Articular chondrocyte of knee joint (primary cell): ENCODE results near the gene ERV3-1. TPM values are rescaled to one million over a fixed set of nuclear protein-coding genes. Genes with fewer than 3 reads are reported as not detected.

Experiments used
- small RNA-seq: library from RNA; depleted of rRNA; stranded (forward); fragments of <200 nt; gene quantifications from one replicate; pipeline ENCODE3, GENCODE V24; 2012
- total RNA-seq: library from RNA; depleted of rRNA; stranded (reverse); fragments of >200 nt; gene quantifications from 2 replicates; pipeline ENCODE4 v1.2.3, GENCODE V29; 2012

ERV3-1 gene, protein sequence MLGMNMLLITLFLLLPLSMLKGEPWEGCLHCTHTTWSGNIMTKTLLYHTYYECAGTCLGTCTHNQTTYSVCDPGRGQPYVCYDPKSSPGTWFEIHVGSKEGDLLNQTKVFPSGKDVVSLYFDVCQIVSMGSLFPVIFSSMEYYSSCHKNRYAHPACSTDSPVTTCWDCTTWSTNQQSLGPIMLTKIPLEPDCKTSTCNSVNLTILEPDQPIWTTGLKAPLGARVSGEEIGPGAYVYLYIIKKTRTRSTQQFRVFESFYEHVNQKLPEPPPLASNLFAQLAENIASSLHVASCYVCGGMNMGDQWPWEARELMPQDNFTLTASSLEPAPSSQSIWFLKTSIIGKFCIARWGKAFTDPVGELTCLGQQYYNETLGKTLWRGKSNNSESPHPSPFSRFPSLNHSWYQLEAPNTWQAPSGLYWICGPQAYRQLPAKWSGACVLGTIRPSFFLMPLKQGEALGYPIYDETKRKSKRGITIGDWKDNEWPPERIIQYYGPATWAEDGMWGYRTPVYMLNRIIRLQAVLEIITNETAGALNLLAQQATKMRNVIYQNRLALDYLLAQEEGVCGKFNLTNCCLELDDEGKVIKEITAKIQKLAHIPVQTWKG
- 19.5 and 21.3 TPM in 2 replicates for total RNA-seq

DNA sequence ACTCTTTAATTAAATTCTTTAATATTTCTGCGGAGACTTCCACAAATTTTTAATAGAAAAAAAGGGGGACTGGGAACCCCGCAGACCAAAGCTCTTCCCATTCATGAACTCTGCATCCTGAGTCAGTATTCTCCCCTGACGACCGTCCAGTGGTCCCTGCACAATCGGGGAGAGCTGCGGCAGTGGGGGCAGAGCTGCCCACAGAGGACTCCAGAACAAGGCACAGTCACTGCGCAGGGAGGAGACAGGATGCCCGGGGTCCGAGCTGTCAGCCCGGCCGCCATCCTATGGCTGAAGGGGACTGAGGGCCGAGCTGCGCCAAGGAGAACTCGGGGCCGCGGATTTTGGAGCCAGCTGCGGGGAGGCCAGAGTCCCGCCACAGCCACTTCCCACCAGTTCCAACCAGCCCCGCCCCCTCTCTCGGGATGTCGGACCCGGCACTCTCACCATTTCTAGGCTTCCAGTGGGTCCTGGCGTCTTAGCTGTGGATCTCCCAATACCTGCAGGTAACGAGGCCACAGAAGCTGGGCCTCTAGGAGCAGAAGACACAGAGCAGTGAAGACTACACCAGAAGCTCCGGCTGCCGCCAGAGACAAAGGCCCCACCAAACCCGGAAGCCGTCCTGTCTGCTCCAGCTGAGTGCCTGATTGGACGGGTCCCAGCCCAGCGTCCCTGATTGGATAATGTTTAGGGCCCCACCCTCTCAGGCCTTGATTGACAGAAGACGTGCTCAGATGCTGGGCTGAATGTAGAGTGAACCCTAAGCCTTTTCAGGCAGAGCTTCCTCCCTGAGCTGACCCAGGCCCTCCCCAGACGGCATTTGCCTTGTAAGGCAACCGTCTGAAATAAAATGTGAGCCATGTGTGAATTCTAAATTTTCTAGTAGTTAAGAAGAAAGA lies at the start of gene ERV3-1:
TSS of gene ERV3-1 (minus strand) at position 594 of the 899 bp plus-strand sequence. CDS start 13,661 bp downstream, outside the sequence.

GRCh38 chr7:64990936-64991335 lies 15.6 kb downstream of the ERV3-1 start, which contains the start of gene ZNF117:
Gene ZNF117, minus strand, starts transcription at chr7:64991036.

Small RNA genes lying within 50 kb of the gene (small RNA-seq; reads per million reads assigned to genes)
- gene RNU6-1229P, result not detected

Other genes with a start within 250 kb of the ERV3-1 start
- 5.7 and 8.2 TPM in 2 replicates for gene ZNF138, start 212.3 kb downstream of the ERV3-1 start, total RNA-seq
- gene ZNF273, start 103.4 kb downstream of the ERV3-1 start, total RNA-seq, result 5.0 and 6.7 TPM in 2 replicates
- 10.1 and 12.9 TPM in 2 replicates for gene ZNF117, start 15.7 kb downstream of the ERV3-1 start, total RNA-seq